ENCODE data around the gene MYRFL. TPM values are rescaled to one million over a fixed set of nuclear protein-coding genes. Genes with fewer than 3 reads are reported as not detected.

Gene MYRFL
- polyA plus RNA-seq, 1 of the 3 experiments (the other 2 are of a cell fraction) = not detected

DNA sequence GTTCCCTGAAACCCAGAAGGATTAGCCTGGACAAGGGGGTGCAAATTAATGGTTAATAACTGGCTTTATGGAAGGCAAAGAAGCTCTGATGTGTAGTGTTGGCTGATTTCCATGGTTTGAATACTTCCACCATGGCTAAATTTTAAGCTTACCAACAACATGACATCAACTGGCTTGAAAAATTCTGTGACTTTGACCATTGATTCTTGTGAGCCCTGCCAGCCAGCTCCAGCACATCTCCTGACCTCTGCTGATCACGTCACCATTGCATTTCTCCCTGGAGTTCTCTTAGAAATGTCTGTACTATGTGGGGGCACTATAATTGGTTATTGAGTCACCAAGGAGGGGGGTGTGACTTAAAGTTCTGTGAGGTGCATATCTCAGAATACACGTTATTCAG lies 171.2 kb downstream of the MYRFL start:
- Histone ChIP-seq H3F3A (replicated peaks; ENCODE audit: insufficient read depth) (no peaks in the 10 kb centered on the region), H3K9me2 (no peaks in the 10 kb centered on the region), H3K4me3 (ENCODE audit: low read depth in 2 of 2, low read length in 1 of 2) (no peak overlapping the region), H3K4me1 (ENCODE audit: control insufficient read depth in 1 of 2, insufficient read depth in 2 of 2, low read depth in 1 of 2, low read length in 1 of 2) (peaks cover 0 to 9% of the 10 kb centered on the region in 2 experiments; a peak in 1 of 4 replicates), H3K4me2 (no peak overlapping the region), H3K36me3 (replicated peaks in 1 of 2; ENCODE audit: control insufficient read depth in 1 of 2, insufficient read depth in 2 of 2, low read length in 1 of 2) (no peaks in the 10 kb centered on the region), H3K9me3 (no peaks in the 10 kb centered on the region), H3K9ac (no peak overlapping the region), H3K27me3 (ENCODE audit: insufficient read depth) (no peaks in the 10 kb centered on the region), H4K20me1 (ENCODE audit: insufficient read depth) (no peaks in the 10 kb centered on the region), H2AFZ (ENCODE audit: low read depth) (no peak overlapping the region), H3K27ac (ENCODE audit: low read depth in 2 of 2, low read length in 1 of 2) (no peak overlapping the region), H3K79me2 (ENCODE audit: insufficient read depth) (no peaks in the 10 kb centered on the region)
- no peak for DNase-seq
- POLR2A ChIA-PET = no interaction called here
- TF ChIP-seq RFX5 (IDR thresholded peaks at IDR 0.05; ENCODE audit: low read length) (no peak), TAF1 (IDR thresholded peaks at IDR 0.05; ENCODE audit: borderline replicate concordance, low read depth, low read length) (no peak), NFIC (IDR thresholded peaks at IDR 0.05; ENCODE audit: borderline replicate concordance) (no peak), MEF2A (IDR thresholded peaks at IDR 0.05; ENCODE audit: borderline replicate concordance, low read depth) (no peak)
- CTCF ChIA-PET = no interaction called here
- WGBS (ENCODE audit: low lambda C conversion rate) = 39% methylated on average over 2 of the region's 2 CpGs

- Histone ChIP-seq H3K4me1 (ENCODE audit: control insufficient read depth in 1 of 2, insufficient read depth in 2 of 2, low read depth in 1 of 2, low read length in 1 of 2) (peaks cover 0 to 7% of the 10 kb centered on the region in 2 experiments; a peak in 1 of 4 replicates), H3K9me3 (no peaks in the 10 kb centered on the region), H3K79me2 (ENCODE audit: insufficient read depth) (no peaks in the 10 kb centered on the region), H4K20me1 (ENCODE audit: insufficient read depth) (no peaks in the 10 kb centered on the region), H3K27ac (ENCODE audit: low read depth in 2 of 2, low read length in 1 of 2) (no peak overlapping the region), H3F3A (replicated peaks; ENCODE audit: insufficient read depth) (no peaks in the 10 kb centered on the region), H3K4me2 (no peak overlapping the region), H2AFZ (ENCODE audit: low read depth) (no peak overlapping the region), H3K36me3 (replicated peaks in 1 of 2; ENCODE audit: control insufficient read depth in 1 of 2, insufficient read depth in 2 of 2, low read length in 1 of 2) (no peaks in the 10 kb centered on the region), H3K9ac (no peak overlapping the region), H3K9me2 (no peaks in the 10 kb centered on the region), H3K4me3 (ENCODE audit: low read depth in 2 of 2, low read length in 1 of 2) (no peak overlapping the region), H3K27me3 (ENCODE audit: insufficient read depth) (no peaks in the 10 kb centered on the region)
- 40% methylated on average over 2 of the region's 2 CpGs for WGBS (ENCODE audit: low lambda C conversion rate)
- DNase-seq = no peak
- ChIA-PET CTCF (no interaction called here), POLR2A (no interaction called here)
- TF ChIP-seq RAD21 (IDR thresholded peaks at IDR 0.05; ENCODE audit: low read length) = no peak
- no peak for TF ChIP-seq ELF1 (IDR thresholded peaks at IDR 0.05)
- TF ChIP-seq NRF1 (IDR thresholded peaks at IDR 0.05; ENCODE audit: low read depth, low read length) = no peak
- no peak for TF ChIP-seq GABPA (IDR thresholded peaks at IDR 0.05; ENCODE audit: low read depth)
- TF ChIP-seq REST (IDR thresholded peaks at IDR 0.05; ENCODE audit: low read depth, low read length) = no peak
- TF ChIP-seq MXI1 (IDR thresholded peaks at IDR 0.05; ENCODE audit: low read depth, low read length) = no peak
- no peak for TF ChIP-seq TAF1 (IDR thresholded peaks at IDR 0.05; ENCODE audit: borderline replicate concordance, low read depth, low read length)
- no peak for TF ChIP-seq ZBTB33 (IDR thresholded peaks at IDR 0.05; ENCODE audit: borderline replicate concordance, low read depth)
- TF ChIP-seq EZH2phosphoT487 (IDR thresholded peaks at IDR 0.05; ENCODE audit: borderline replicate concordance, low read depth) = no peak
- TF ChIP-seq FOSL2 (IDR thresholded peaks at IDR 0.05; ENCODE audit: borderline replicate concordance, low read depth) = no peak
- no peak for TF ChIP-seq RFX5 (IDR thresholded peaks at IDR 0.05; ENCODE audit: low read length)
- TF ChIP-seq, protein P1, sequence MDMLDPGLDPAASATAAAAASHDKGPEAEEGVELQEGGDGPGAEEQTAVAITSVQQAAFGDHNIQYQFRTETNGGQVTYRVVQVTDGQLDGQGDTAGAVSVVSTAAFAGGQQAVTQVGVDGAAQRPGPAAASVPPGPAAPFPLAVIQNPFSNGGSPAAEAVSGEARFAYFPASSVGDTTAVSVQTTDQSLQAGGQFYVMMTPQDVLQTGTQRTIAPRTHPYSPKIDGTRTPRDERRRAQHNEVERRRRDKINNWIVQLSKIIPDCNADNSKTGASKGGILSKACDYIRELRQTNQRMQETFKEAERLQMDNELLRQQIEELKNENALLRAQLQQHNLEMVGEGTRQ (IDR thresholded peaks at IDR 0.05; ENCODE audit: borderline replicate concordance, low read depth, low read length) = no peak
- no peak for TF ChIP-seq TEAD4 (IDR thresholded peaks at IDR 0.05; ENCODE audit: borderline replicate concordance, insufficient read depth)
- TF ChIP-seq JUND (IDR thresholded peaks at IDR 0.05) = no peak
- TF ChIP-seq NFIC (IDR thresholded peaks at IDR 0.05; ENCODE audit: borderline replicate concordance) = no peak
- TF ChIP-seq SIN3A (IDR thresholded peaks at IDR 0.05; ENCODE audit: borderline replicate concordance, low read depth, low read length) = no peak
- TF ChIP-seq TCF12 (IDR thresholded peaks at IDR 0.05) = no peak
- no peak for TF ChIP-seq MEF2A (IDR thresholded peaks at IDR 0.05; ENCODE audit: borderline replicate concordance, low read depth)
- TF ChIP-seq, protein P2, sequence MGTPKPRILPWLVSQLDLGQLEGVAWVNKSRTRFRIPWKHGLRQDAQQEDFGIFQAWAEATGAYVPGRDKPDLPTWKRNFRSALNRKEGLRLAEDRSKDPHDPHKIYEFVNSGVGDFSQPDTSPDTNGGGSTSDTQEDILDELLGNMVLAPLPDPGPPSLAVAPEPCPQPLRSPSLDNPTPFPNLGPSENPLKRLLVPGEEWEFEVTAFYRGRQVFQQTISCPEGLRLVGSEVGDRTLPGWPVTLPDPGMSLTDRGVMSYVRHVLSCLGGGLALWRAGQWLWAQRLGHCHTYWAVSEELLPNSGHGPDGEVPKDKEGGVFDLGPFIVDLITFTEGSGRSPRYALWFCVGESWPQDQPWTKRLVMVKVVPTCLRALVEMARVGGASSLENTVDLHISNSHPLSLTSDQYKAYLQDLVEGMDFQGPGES (IDR thresholded peaks at IDR 0.05; ENCODE audit: low read depth, low read length) = no peak
Measured at GRCh38 chr12:69996722-69997121, 171.7 kb downstream of the MYRFL start.

Data from SK-N-SH (cell line).